HG03442 (cell line): Measurements from ENCODE around the gene CLN5.
"Not testable (repeated sequence)": the region's sequence is repeated elsewhere in the genome, so short reads cannot be mapped to it uniquely, and the experiment has no call there.

Source experiments
- ATAC-seq: cut with Tn5 transposase; IDR thresholded peaks from one replicate; pipeline ENCODE4 v1.9.1; 2021; ENCODE audit warnings: mild to moderate bottlenecking, moderate library complexity; ENCODE audit not compliant: unreplicated experiment

CLN5 gene

GRCh38 chr13:76974618-76974975 lies 17.3 kb upstream of the CLN5 start:
- no peak for ATAC-seq

DNA sequence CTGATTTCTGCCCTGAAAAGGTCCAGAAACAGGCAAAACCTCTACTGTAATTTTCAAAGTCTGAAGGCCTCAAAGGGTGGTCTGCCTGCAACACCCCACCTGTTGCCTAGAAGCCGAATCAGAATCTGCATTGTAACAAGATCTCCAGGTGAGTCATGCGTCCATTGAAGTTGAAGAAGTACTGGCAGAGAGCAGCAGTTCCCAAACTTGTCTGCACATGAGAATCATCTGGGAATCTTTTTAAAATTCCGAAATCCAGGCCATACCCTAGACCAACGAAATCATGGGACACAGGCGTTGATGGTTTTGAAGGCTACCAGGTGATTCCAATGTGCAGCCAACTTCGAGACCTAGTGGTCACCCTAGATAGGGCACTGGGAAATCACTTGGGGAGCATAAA lies 16.0 kb upstream of the CLN5 start:
- ATAC-seq, result no peak

DNA sequence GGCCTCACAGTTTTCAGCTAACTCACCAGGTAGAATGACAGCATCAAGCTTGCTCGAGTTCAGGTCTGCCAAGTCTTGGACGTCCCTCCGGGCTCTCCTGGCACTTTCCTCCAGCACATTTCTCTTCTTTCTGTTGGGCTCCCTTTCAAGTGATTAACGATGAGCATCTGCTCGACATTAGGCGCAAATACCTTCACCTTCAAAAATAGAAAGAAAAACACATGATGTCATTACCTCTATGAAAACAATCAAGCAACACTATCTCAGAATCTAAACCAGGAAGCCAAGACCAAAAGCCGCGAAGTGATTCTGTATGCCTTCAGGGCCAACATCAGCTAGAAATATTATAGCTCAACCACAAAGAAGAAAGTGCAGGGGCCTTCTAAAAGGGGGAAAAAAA lies 15.4 kb upstream of the CLN5 start:
- no peak for ATAC-seq

DNA sequence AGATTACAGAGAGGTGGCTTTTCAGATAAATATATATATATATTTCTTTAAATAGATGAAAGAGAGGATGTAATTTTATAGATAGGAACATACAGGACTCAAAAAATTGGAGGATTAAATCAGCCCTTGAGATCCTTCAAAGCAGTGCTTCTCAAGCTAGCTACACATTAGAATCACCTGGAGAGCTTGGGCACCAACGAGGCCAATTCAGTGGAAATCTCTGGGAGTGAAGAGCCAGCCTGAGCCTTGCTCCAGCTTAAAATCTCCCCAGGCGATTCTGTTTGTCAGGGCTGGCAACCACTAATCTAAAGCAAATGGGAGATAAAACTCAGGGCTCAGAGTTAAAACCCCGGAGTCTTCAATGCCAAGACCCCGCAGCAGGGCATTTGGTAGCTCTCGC lies 15.0 kb upstream of the CLN5 start:
- ATAC-seq, result no peak

- peak; percentile 99 for ATAC-seq
These were observed 11.7 kb upstream of the CLN5 start for GRCh38 chr13:76980075-76980718.

DNA sequence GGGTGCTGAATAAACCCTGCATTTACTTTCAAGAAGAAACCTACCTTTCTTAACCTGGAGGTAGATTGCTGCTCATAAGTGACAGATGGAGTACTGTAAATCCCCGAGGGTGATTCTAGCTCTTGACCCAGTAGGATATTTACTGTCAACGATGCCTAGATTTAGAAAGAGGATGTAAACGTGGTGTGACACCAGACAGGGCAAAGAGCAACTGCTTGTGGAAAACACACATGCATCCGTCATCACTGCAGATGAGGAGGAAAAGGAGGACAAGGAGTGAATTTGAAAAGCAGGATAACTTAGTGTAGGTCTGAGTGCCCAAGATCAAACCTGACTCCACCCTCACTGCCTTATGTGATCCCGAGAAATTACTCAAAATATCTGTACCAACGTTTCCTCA lies 9.8 kb upstream of the CLN5 start:
- ATAC-seq, result no peak

GRCh38 chr13:76983676-76984075 lies 8.2 kb upstream of the CLN5 start:
- no peak for ATAC-seq

DNA sequence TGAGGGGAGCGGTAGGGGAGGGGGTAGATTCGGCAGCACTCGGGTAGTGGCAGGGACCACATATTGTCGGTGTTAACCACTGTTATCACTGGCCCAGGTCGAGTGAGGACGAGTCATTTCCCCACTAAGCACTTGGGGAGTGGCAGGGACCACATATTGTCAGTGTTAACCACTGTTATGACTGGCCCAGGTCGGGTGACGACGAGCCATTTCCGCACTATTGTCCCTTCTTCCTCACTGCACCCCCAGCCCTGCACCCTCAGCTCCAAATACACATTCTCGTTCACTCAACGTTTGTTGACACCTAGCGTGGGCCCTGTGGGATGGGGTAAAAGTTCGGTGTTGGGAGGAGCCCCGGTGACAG lies 467 bp upstream of the CLN5 start:
- ATAC-seq, result peak; percentile 55

- ATAC-seq, result no peak
These were observed 694 bp downstream of the CLN5 start for GRCh38 chr13:76992548-76993001.

GRCh38 chr13:76993021-76993420 lies 1.1 kb downstream of the CLN5 start:
- no peak for ATAC-seq

DNA sequence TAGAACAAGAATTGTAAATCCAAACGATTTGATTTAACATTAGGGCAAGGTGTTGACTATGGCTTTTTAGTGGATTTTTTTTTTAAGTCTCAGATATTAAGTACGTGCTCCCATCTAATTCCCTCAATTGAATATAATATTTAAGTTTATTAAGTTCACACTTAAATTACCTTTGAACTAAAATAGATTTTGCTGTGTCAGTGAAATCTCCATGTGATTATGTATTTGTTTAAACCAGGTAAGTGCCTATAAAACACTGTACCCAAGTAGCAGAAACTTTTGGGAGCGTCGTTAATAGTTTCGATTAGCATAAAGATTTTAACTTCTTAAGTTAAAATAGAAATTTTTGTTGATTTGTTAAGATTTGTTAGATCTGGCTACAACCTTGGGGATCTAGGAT lies 1.6 kb downstream of the CLN5 start:
- ATAC-seq, result no peak

DNA sequence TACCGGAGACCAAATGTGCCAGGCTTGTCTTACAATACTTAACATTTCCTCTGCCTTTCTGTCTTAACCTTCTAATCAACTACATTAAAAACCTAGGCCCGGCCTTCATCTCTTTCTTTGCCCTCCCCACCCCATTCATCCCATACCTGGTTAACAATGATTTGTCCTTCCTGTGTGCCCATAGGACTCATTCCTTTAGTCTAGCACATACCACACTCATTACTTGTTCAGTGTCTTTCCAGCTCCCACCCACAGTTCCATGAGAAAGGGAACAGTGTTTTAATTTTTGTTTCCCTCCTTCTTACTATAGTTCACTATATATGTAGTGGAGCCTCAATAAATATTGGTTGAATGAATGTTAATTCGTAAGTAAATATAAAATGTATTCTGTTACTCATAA lies 2.4 kb downstream of the CLN5 start:
- ATAC-seq, result no peak

DNA sequence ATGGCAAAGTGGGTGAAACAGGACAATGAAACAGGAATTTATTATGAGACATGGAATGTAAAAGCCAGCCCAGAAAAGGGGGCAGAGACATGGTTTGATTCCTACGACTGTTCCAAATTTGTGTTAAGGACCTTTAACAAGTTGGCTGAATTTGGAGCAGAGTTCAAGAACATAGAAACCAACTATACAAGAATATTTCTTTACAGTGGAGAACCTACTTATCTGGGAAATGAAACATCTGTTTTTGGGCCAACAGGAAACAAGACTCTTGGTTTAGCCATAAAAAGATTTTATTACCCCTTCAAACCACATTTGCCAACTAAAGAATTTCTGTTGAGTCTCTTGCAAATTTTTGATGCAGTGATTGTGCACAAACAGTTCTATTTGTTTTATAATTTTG lies 8.6 kb downstream of the CLN5 start:
- no peak for ATAC-seq

GRCh38 chr13:77001540-77001939 lies 9.7 kb downstream of the CLN5 start:
- ATAC-seq, result no peak

GRCh38 chr13:77001963-77002587 lies 10.2 kb downstream of the CLN5 start:
- ATAC-seq, result no peak

GRCh38 chr13:77002590-77003190 lies 10.8 kb downstream of the CLN5 start:
- ATAC-seq, result no peak

DNA sequence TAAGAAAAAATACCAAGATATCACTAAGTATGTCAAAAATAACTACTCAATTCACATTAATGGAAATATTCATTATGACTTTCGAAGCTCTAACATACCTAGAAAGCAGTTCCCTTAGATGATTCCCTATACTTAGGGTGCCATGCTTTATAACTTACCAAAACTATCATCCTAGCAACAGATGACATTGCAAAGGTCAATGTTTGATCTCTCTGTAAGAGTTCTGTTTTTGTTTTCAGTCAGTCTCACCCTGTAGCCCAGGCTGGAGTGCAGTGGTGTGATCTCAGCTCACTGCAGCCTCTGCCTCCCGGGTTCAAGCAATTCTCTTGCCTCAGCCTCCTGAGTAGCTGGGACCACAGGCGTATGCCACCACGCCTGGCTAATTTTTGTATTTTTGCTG lies 16.5 kb downstream of the CLN5 start:
- peak; percentile 61 for ATAC-seq

DNA sequence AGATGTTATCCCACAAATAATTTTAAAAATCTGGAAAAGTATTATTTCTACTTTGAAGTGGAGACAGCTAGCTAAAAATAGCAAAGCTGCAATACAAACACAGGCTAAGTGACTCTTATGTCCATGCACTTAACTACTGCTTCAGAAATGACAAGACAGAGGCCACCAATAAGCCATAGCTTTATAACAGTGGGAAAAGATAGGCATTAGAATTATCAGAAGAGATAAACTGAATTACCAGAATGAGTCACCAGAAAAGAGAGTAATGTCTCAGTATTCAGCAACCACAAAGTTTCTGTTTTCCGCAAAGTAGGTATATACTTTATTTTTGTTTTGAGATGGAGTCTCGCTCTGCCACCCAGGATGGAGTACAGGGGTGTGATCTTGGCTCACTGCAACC lies 17.1 kb downstream of the CLN5 start:
- ATAC-seq, result peak; percentile 68

GRCh38 chr13:77009719-77010118 lies 17.8 kb downstream of the CLN5 start:
- ATAC-seq, result not testable (repeated sequence)

- ATAC-seq, result no peak
These were observed 22.1 kb downstream of the CLN5 start for GRCh38 chr13:77013853-77014542.

GRCh38 chr13:77014906-77015685 lies 23.2 kb downstream of the CLN5 start:
- no peak for ATAC-seq
